ENCODE measurements around the gene UPF2. TPM values are rescaled to one million over a fixed set of nuclear protein-coding genes. Genes with fewer than 3 reads are reported as not detected.
"Not testable (repeated sequence)": the region's sequence is repeated elsewhere in the genome, so short reads cannot be mapped to it uniquely, and the experiment has no call there.

Gene UPF2
- total and polyA plus RNA-seq, 4 donors = 6.6 to 19.6 (median 16.4) TPM

DNA sequence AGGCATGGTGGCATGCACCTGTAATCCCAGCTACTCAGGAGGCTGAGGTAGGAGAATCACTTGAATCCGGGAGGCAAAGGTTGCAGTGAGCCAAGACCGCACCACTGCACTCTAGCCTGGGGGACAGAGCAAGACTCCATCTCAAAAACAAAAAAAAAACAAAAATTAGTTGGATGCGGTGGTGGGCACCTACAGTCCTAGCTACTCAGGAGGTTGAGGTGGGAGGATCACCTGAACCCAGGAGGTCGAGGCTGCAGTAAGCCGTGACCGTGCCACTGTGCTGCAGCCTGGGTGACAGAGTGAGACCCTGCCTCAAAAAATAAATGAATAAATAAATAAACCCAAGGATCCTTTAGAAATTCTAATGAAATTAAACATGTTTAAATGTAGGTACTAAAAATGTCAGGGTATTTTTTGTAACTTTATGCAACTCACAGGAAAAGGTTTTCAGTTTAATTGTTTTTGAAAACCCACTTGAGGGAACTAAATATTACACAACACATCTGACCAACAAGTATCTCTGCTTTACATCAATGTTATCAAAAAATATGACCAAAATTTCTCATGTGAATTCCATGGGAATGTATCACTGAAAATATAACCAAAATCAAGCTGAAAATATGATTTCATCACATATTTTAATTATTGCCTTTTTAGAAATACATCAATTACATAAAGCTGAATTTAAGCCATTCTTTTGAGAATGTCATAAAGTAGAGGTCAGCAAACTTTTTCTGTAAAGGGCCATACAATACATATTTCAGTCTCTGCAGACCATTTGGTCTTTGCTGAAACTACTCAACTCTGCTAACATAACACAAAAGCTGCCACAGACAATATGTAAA, 23.9 kb downstream of the UPF2 start:
- H3K36me3 ChIP-seq (ENCODE audit: control insufficient read depth in 4 of 4, insufficient read depth in 3 of 4, low read depth in 1 of 4, low read length in 3 of 4) = no peaks in the 10 kb centered on the region
- H3K27ac ChIP-seq (ENCODE audit: low read depth in 1 of 2, low read length in 2 of 2) = no peak overlapping the region
- DNase-seq (ENCODE audit: low spot score) = no peak
- no peak overlapping the region for H3K9ac ChIP-seq (ENCODE audit: low read depth in 1 of 2, low read length in 2 of 2)
- peaks cover 9 to 29% (median 14%) of the 10 kb centered on the region in 4 donors for H3K4me1 ChIP-seq (ENCODE audit: control insufficient read depth in 4 of 4, insufficient read depth in 4 of 4, low read length in 3 of 4)
- H3K27me3 ChIP-seq (ENCODE audit: control insufficient read depth in 4 of 4, insufficient read depth in 4 of 4, low read length in 3 of 4) = no peaks in the 10 kb centered on the region
- no peaks in the 10 kb centered on the region for H3K9me3 ChIP-seq (ENCODE audit: control insufficient read depth in 4 of 4, low read length in 3 of 4)
- WGBS = 96% methylated on average over 6 of the region's 6 CpGs
- no peak for TF ChIP-seq FOXA2 (IDR thresholded peaks at IDR 0.05)
- TF ChIP-seq, protein P1, sequence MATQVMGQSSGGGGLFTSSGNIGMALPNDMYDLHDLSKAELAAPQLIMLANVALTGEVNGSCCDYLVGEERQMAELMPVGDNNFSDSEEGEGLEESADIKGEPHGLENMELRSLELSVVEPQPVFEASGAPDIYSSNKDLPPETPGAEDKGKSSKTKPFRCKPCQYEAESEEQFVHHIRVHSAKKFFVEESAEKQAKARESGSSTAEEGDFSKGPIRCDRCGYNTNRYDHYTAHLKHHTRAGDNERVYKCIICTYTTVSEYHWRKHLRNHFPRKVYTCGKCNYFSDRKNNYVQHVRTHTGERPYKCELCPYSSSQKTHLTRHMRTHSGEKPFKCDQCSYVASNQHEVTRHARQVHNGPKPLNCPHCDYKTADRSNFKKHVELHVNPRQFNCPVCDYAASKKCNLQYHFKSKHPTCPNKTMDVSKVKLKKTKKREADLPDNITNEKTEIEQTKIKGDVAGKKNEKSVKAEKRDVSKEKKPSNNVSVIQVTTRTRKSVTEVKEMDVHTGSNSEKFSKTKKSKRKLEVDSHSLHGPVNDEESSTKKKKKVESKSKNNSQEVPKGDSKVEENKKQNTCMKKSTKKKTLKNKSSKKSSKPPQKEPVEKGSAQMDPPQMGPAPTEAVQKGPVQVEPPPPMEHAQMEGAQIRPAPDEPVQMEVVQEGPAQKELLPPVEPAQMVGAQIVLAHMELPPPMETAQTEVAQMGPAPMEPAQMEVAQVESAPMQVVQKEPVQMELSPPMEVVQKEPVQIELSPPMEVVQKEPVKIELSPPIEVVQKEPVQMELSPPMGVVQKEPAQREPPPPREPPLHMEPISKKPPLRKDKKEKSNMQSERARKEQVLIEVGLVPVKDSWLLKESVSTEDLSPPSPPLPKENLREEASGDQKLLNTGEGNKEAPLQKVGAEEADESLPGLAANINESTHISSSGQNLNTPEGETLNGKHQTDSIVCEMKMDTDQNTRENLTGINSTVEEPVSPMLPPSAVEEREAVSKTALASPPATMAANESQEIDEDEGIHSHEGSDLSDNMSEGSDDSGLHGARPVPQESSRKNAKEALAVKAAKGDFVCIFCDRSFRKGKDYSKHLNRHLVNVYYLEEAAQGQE (IDR thresholded peaks at IDR 0.05) = no peak
- TF ChIP-seq JUND (IDR thresholded peaks at IDR 0.05) = no peak
- TF ChIP-seq HNF4G (IDR thresholded peaks at IDR 0.05) = no peak
- TF ChIP-seq SP1 (IDR thresholded peaks at IDR 0.05) = no peak
- TF ChIP-seq FOXA1 (IDR thresholded peaks at IDR 0.05) = no peak
- TF ChIP-seq HNF4A (conservative IDR thresholded peaks at IDR 0.05) = no peak
- TF ChIP-seq, protein P2, sequence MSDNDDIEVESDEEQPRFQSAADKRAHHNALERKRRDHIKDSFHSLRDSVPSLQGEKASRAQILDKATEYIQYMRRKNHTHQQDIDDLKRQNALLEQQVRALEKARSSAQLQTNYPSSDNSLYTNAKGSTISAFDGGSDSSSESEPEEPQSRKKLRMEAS (IDR thresholded peaks at IDR 0.05) = no peak
- TF ChIP-seq, protein P3, sequence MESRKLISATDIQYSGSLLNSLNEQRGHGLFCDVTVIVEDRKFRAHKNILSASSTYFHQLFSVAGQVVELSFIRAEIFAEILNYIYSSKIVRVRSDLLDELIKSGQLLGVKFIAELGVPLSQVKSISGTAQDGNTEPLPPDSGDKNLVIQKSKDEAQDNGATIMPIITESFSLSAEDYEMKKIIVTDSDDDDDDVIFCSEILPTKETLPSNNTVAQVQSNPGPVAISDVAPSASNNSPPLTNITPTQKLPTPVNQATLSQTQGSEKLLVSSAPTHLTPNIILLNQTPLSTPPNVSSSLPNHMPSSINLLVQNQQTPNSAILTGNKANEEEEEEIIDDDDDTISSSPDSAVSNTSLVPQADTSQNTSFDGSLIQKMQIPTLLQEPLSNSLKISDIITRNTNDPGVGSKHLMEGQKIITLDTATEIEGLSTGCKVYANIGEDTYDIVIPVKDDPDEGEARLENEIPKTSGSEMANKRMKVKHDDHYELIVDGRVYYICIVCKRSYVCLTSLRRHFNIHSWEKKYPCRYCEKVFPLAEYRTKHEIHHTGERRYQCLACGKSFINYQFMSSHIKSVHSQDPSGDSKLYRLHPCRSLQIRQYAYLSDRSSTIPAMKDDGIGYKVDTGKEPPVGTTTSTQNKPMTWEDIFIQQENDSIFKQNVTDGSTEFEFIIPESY (IDR thresholded peaks at IDR 0.05) = no peak
- no peak for TF ChIP-seq NR2F2 (IDR thresholded peaks at IDR 0.05)
- TF ChIP-seq RXRA (IDR thresholded peaks at IDR 0.05) = no peak
- TF ChIP-seq GABPA (IDR thresholded peaks at IDR 0.05 in 1 of 2, conservative IDR thresholded peaks at IDR 0.05 in 1 of 2) = no peak
- H3K4me3 ChIP-seq (ENCODE audit: low read depth in 1 of 3, low read length in 3 of 3) = no peak overlapping the region

DNA sequence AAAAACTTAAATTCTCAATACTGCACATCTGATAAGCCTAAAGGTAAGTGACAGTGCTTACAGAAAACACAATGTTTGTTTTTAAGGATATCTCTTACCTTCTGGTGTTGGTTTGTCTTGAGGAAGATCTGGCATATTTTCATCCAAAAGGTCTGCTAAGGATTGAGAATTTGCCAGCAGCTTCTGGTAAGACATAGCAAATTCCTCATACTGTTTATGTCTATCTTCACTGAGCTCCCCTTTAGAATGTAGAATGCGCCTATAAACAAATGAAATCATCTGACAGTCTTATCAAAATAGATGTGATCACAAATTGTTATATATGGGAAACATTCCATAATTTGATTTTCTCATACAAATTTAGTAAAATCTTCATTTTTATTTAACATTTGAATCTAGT, 28.7 kb downstream of the UPF2 start:
- DNase-seq (ENCODE audit: low spot score) = no peak
- no peaks in the 10 kb centered on the region for H3K27me3 ChIP-seq (ENCODE audit: control insufficient read depth in 4 of 4, insufficient read depth in 4 of 4, low read length in 3 of 4)
- no peak overlapping the region for H3K9ac ChIP-seq (ENCODE audit: low read depth in 1 of 2, low read length in 2 of 2)
- H3K36me3 ChIP-seq (ENCODE audit: control insufficient read depth in 4 of 4, insufficient read depth in 3 of 4, low read depth in 1 of 4, low read length in 3 of 4) = peaks cover 0 to 12% (median 1%) of the 10 kb centered on the region in 4 donors
- WGBS = 100% methylated on average over 1 of the region's 1 CpG
- no peak for TF ChIP-seq EGR1 (IDR thresholded peaks at IDR 0.05; ENCODE audit: low read depth in 2 of 2)
- TF ChIP-seq NR2F2 (IDR thresholded peaks at IDR 0.05) = no peak
- TF ChIP-seq TAF1 (conservative IDR thresholded peaks at IDR 0.05) = no peak
- H3K4me3 ChIP-seq (ENCODE audit: low read depth in 1 of 3, low read length in 3 of 3) = no peak overlapping the region
- peaks cover 0 to 4% (median 0%) of the 10 kb centered on the region in 4 donors for H3K9me3 ChIP-seq (ENCODE audit: control insufficient read depth in 4 of 4, low read length in 3 of 4)
- H3K27ac ChIP-seq (ENCODE audit: low read depth in 1 of 2, low read length in 2 of 2) = no peak overlapping the region
- no peaks in the 10 kb centered on the region for H3K4me1 ChIP-seq (ENCODE audit: control insufficient read depth in 4 of 4, insufficient read depth in 4 of 4, low read length in 3 of 4)

DNA sequence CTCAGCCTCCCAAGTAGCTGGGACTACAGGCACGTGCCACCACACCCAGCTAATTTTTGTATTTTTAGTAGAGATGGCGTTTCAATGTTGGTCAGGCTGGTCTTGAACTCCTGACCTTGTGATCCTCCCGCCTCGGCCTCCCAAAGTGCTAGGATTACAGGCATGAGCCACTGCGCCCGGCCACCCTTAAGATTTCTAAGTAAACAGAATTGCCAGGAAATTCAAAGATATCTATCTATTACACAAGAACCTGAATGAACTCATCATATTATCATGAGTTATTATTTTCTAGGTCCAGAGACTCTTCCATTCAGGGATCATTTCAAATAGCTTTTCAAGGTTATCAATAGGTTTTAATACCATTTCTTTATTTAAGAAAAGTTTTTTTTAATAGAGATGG, 29.2 kb downstream of the UPF2 start:
- peaks cover 0 to 12% (median 2%) of the 10 kb centered on the region in 4 donors for H3K36me3 ChIP-seq (ENCODE audit: control insufficient read depth in 4 of 4, insufficient read depth in 3 of 4, low read depth in 1 of 4, low read length in 3 of 4)
- H3K9ac ChIP-seq (ENCODE audit: low read depth in 1 of 2, low read length in 2 of 2); H3K4me3 ChIP-seq (ENCODE audit: low read depth in 1 of 3, low read length in 3 of 3); DNase-seq (ENCODE audit: low spot score); H3K27me3 ChIP-seq (ENCODE audit: control insufficient read depth in 4 of 4, insufficient read depth in 4 of 4, low read length in 3 of 4); H3K4me1 ChIP-seq (ENCODE audit: control insufficient read depth in 4 of 4, insufficient read depth in 4 of 4, low read length in 3 of 4); H3K27ac ChIP-seq (ENCODE audit: low read depth in 1 of 2, low read length in 2 of 2); H3K9me3 ChIP-seq (ENCODE audit: control insufficient read depth in 4 of 4, low read length in 3 of 4): not testable (repeated sequence)
- 92% methylated on average over 6 of the region's 6 CpGs for WGBS
